Ishikawa (cell line): ENCODE measurements around the gene NSMCE3.

ENCODE experiments used
- CEBPB ChIP-seq: IDR thresholded peaks from 2 replicates; pipeline ENCODE4 v1.6.1; 2012
- EGR1 ChIP-seq: IDR thresholded peaks from 2 replicates; pipeline ENCODE4 v1.6.1; 2012
- EP300 ChIP-seq: IDR thresholded peaks from 2 replicates; pipeline ENCODE4 v1.6.1; 2012; ENCODE audit warnings: borderline replicate concordance
- FOXM1 ChIP-seq: IDR thresholded peaks from 2 replicates; pipeline ENCODE4 v1.6.1; 2012; ENCODE audit warnings: low read depth, borderline replicate concordance
- MAX ChIP-seq: IDR thresholded peaks from 2 replicates; pipeline ENCODE4 v1.6.1; 2012
- RAD21 ChIP-seq: IDR thresholded peaks from 2 replicates; pipeline ENCODE4 v1.6.1; 2012; ENCODE audit warnings: low read depth
- REST ChIP-seq: IDR thresholded peaks from 2 replicates; pipeline ENCODE4 v1.6.1; 2012; ENCODE audit warnings: low read depth, mild to moderate bottlenecking
- TAF1 ChIP-seq: IDR thresholded peaks from 2 replicates; pipeline ENCODE4 v1.6.1; 2012; ENCODE audit warnings: low read depth, mild to moderate bottlenecking
- TEAD4 ChIP-seq: IDR thresholded peaks from 2 replicates; pipeline ENCODE4 v1.6.1; 2012
- USF1 ChIP-seq: IDR thresholded peaks from 2 replicates; pipeline ENCODE4 v1.6.1; 2012
- YY1 ChIP-seq: IDR thresholded peaks from 2 replicates; pipeline ENCODE4 v1.6.1; 2012; ENCODE audit warnings: low read depth
- ZBTB7A ChIP-seq: IDR thresholded peaks from 2 replicates; pipeline ENCODE4 v1.6.1; 2012; ENCODE audit warnings: low read depth

GRCh38 chr15:29244544-29244943 is 25.1 kb downstream of the NSMCE3 start:
- no peak for TF ChIP-seq EP300
- no peak for TF ChIP-seq RAD21
- no peak for TF ChIP-seq CEBPB
- no peak for TF ChIP-seq TAF1
- no peak for TF ChIP-seq TEAD4
- TF ChIP-seq FOXM1, result no peak
- TF ChIP-seq USF1, result no peak
- TF ChIP-seq EGR1, result no peak
- TF ChIP-seq REST, result no peak
- TF ChIP-seq ZBTB7A, result no peak
- TF ChIP-seq MAX, result no peak
- TF ChIP-seq YY1, result no peak
